Measurements from ENCODE around the gene RRAGA. TPM values are rescaled to one million over a fixed set of nuclear protein-coding genes. Genes with fewer than 3 reads are reported as not detected.

RRAGA gene
- total and polyA plus RNA-seq, 2 of the 8 experiments (the other 6 are each of a cell fraction or from before 2014, with no cell fraction given), result 45.6 to 46.5 TPM

DNA sequence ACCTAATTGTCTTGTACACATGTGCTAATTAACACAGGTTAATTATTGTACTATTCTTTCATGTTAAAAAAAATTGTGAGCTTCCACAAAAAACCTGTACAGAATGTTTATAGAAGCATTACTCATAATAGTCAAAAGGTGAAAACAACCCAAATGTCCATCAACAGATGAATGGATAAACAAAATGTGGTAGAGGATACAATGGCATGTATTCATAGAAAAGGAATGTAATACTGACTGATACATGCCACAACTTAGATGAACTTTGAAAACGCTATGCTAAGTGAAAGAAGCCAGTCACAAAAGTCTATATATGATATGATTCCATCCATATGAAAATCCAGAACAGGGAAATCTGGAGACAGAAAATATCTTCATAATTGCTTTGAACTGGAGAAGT lies 25.6 kb downstream of the RRAGA start (continued):
- TF ChIP-seq, protein P1, sequence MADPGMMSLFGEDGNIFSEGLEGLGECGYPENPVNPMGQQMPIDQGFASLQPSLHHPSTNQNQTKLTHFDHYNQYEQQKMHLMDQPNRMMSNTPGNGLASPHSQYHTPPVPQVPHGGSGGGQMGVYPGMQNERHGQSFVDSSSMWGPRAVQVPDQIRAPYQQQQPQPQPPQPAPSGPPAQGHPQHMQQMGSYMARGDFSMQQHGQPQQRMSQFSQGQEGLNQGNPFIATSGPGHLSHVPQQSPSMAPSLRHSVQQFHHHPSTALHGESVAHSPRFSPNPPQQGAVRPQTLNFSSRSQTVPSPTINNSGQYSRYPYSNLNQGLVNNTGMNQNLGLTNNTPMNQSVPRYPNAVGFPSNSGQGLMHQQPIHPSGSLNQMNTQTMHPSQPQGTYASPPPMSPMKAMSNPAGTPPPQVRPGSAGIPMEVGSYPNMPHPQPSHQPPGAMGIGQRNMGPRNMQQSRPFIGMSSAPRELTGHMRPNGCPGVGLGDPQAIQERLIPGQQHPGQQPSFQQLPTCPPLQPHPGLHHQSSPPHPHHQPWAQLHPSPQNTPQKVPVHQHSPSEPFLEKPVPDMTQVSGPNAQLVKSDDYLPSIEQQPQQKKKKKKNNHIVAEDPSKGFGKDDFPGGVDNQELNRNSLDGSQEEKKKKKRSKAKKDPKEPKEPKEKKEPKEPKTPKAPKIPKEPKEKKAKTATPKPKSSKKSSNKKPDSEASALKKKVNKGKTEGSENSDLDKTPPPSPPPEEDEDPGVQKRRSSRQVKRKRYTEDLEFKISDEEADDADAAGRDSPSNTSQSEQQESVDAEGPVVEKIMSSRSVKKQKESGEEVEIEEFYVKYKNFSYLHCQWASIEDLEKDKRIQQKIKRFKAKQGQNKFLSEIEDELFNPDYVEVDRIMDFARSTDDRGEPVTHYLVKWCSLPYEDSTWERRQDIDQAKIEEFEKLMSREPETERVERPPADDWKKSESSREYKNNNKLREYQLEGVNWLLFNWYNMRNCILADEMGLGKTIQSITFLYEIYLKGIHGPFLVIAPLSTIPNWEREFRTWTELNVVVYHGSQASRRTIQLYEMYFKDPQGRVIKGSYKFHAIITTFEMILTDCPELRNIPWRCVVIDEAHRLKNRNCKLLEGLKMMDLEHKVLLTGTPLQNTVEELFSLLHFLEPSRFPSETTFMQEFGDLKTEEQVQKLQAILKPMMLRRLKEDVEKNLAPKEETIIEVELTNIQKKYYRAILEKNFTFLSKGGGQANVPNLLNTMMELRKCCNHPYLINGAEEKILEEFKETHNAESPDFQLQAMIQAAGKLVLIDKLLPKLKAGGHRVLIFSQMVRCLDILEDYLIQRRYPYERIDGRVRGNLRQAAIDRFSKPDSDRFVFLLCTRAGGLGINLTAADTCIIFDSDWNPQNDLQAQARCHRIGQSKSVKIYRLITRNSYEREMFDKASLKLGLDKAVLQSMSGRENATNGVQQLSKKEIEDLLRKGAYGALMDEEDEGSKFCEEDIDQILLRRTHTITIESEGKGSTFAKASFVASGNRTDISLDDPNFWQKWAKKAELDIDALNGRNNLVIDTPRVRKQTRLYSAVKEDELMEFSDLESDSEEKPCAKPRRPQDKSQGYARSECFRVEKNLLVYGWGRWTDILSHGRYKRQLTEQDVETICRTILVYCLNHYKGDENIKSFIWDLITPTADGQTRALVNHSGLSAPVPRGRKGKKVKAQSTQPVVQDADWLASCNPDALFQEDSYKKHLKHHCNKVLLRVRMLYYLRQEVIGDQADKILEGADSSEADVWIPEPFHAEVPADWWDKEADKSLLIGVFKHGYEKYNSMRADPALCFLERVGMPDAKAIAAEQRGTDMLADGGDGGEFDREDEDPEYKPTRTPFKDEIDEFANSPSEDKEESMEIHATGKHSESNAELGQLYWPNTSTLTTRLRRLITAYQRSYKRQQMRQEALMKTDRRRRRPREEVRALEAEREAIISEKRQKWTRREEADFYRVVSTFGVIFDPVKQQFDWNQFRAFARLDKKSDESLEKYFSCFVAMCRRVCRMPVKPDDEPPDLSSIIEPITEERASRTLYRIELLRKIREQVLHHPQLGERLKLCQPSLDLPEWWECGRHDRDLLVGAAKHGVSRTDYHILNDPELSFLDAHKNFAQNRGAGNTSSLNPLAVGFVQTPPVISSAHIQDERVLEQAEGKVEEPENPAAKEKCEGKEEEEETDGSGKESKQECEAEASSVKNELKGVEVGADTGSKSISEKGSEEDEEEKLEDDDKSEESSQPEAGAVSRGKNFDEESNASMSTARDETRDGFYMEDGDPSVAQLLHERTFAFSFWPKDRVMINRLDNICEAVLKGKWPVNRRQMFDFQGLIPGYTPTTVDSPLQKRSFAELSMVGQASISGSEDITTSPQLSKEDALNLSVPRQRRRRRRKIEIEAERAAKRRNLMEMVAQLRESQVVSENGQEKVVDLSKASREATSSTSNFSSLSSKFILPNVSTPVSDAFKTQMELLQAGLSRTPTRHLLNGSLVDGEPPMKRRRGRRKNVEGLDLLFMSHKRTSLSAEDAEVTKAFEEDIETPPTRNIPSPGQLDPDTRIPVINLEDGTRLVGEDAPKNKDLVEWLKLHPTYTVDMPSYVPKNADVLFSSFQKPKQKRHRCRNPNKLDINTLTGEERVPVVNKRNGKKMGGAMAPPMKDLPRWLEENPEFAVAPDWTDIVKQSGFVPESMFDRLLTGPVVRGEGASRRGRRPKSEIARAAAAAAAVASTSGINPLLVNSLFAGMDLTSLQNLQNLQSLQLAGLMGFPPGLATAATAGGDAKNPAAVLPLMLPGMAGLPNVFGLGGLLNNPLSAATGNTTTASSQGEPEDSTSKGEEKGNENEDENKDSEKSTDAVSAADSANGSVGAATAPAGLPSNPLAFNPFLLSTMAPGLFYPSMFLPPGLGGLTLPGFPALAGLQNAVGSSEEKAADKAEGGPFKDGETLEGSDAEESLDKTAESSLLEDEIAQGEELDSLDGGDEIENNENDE (IDR thresholded peaks at IDR 0.05; ENCODE audit: insufficient replicate concordance, low read length), result no peak
- TF ChIP-seq SRF (IDR thresholded peaks at IDR 0.05; ENCODE audit: low read depth, low read length) (no peak), HDAC6 (IDR thresholded peaks at IDR 0.05; ENCODE audit: low read depth, low read length) (no peak), GTF2F1 (IDR thresholded peaks at IDR 0.05; ENCODE audit: borderline replicate concordance, low read depth, low read length) (no peak), SP1 (IDR thresholded peaks at IDR 0.05; ENCODE audit: low read depth, low read length) (no peak), TAF7 (optimal IDR thresholded peaks at IDR 0.05; ENCODE audit: borderline replicate concordance, low read depth, low read length) (no peak), EP300 (IDR thresholded peaks at IDR 0.05; ENCODE audit: borderline replicate concordance in 1 of 2, low read depth in 2 of 2, low read length in 2 of 2) (no peak), KDM1A (IDR thresholded peaks at IDR 0.05; ENCODE audit: borderline replicate concordance, low read length) (no peak), KDM4A (IDR thresholded peaks at IDR 0.05; ENCODE audit: low read depth, low read length, severe bottlenecking) (no peak)

Measured in H1 (cell line).